Chondrocyte (in vitro differentiated cells): ENCODE measurements around the gene KIF6. TPM values are rescaled to one million over a fixed set of nuclear protein-coding genes. Genes with fewer than 3 reads are reported as not detected.
A peak's percentile ranks its signal among the peaks of the same experiment; 100 is the strongest.

Source experiments
- DNase-seq: peaks from one replicate; pipeline ENCODE4 v3.0.0; 2021; ENCODE audit warnings: mixed read lengths, low spot score
- H3K27ac Mint-ChIP-seq: one replicate; pipeline ENCODE4 v1.8.0; 2021; ENCODE audit warnings: mild to moderate bottlenecking, moderate library complexity, mixed read lengths; ENCODE audit not compliant: unreplicated experiment
- H3K27me3 Mint-ChIP-seq: 2 replicates; pipeline ENCODE4 v1.8.0; 2021; ENCODE audit warnings: low read depth, mixed read lengths
- H3K36me3 Mint-ChIP-seq: 2 replicates; pipeline ENCODE4 v1.8.0; 2021; ENCODE audit warnings: low read depth, mixed read lengths
- H3K4me1 Mint-ChIP-seq: 2 replicates; pipeline ENCODE4 v1.8.0; 2021; ENCODE audit warnings: low read depth, mild to moderate bottlenecking, mixed read lengths
- H3K4me3 Mint-ChIP-seq: one replicate; pipeline ENCODE4 v1.8.0; 2021; ENCODE audit warnings: mild to moderate bottlenecking, moderate library complexity, mixed read lengths; ENCODE audit not compliant: unreplicated experiment
- H3K9me3 Mint-ChIP-seq: 2 replicates; pipeline ENCODE4 v1.8.0; 2021; ENCODE audit warnings: low read depth, mixed read lengths
- long read RNA-seq: library from polyadenylated mRNA; stranded (forward); transcript quantifications from one replicate; pipeline ENCODE4 v2.0.0, GENCODE V29; 2021
- total RNA-seq: library from RNA; stranded (reverse); gene quantifications from 3 replicates; pipeline ENCODE4 v1.2.1, GENCODE V29; 2021
- TF ChIP-seq, protein P1 (sequence below): fragments of 200-600 bp; sonication (generic); IDR thresholded peaks from 2 replicates; pipeline ENCODE4 v1.5.0; 2021; ENCODE audit warnings: antibody characterized with exemption, mild to moderate bottlenecking, moderate library complexity

KIF6 gene, protein sequence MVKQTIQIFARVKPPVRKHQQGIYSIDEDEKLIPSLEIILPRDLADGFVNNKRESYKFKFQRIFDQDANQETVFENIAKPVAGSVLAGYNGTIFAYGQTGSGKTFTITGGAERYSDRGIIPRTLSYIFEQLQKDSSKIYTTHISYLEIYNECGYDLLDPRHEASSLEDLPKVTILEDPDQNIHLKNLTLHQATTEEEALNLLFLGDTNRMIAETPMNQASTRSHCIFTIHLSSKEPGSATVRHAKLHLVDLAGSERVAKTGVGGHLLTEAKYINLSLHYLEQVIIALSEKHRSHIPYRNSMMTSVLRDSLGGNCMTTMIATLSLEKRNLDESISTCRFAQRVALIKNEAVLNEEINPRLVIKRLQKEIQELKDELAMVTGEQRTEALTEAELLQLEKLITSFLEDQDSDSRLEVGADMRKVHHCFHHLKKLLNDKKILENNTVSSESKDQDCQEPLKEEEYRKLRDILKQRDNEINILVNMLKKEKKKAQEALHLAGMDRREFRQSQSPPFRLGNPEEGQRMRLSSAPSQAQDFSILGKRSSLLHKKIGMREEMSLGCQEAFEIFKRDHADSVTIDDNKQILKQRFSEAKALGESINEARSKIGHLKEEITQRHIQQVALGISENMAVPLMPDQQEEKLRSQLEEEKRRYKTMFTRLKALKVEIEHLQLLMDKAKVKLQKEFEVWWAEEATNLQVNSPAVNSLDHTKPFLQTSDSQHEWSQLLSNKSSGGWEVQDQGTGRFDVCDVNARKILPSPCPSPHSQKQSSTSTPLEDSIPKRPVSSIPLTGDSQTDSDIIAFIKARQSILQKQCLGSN
- total RNA-seq = 0.62 to 2.4 TPM (median 1.1 TPM) in 3 replicates
- long read RNA-seq = 0 reads

DNA sequence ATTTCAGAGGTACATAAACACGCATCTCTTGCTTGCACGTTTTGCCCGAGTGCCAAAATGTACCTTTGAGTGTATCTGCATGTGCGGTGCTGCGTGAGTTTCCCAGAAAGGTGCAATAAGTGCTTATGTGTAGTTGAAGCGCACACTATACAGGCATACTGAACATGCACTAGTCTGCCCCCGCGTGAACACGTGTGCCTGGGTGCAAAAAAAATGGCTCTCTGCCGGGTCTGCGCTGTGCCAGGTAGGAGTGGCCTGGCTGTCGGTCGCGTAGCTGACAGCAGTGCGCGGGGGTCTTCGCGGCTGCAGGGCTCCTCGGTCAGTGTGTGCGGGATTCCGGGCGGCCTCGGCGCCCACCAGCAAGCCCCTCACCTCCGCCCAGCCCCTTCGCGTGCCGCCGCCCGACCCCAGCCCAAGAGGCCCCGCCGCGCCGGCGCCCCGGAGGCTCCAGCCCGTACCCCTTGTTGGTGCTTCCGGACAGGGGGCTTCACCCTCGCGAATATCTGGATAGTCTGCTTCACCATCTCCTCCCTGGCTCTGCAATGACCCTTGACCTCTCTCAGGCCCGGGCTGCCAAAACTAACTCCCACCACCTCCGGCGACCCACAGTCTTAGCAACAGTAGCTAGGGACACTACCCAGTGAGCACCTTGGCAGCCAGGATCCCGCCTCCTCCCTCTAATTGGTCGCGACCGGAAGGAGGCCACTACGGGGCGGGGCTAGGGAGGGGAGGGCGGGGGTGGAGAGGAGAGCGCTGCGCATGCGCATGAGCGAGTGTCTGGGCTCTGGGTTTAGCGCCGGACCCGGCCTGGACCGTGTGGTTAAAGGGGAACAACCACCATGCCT is at the start of gene KIF6:
Gene KIF6, minus strand, starts transcription at position 622 of the 845 bp plus-strand sequence. Its CDS starts 98 bp downstream, at position 524.
- peak; percentile 96 for DNase-seq
- TF ChIP-seq, protein P1, sequence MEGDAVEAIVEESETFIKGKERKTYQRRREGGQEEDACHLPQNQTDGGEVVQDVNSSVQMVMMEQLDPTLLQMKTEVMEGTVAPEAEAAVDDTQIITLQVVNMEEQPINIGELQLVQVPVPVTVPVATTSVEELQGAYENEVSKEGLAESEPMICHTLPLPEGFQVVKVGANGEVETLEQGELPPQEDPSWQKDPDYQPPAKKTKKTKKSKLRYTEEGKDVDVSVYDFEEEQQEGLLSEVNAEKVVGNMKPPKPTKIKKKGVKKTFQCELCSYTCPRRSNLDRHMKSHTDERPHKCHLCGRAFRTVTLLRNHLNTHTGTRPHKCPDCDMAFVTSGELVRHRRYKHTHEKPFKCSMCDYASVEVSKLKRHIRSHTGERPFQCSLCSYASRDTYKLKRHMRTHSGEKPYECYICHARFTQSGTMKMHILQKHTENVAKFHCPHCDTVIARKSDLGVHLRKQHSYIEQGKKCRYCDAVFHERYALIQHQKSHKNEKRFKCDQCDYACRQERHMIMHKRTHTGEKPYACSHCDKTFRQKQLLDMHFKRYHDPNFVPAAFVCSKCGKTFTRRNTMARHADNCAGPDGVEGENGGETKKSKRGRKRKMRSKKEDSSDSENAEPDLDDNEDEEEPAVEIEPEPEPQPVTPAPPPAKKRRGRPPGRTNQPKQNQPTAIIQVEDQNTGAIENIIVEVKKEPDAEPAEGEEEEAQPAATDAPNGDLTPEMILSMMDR = peak; percentile 27
- Mint-ChIP-seq H3K4me1 (peaks cover 10% of the 10 kb centered on the region), H3K9me3 (no peaks in the 10 kb centered on the region), H3K36me3 (no peaks in the 10 kb centered on the region), H3K4me3 (peak within 1 kb of the TSS; percentile 99), H3K27ac (peak within 1 kb of the TSS; percentile 87), H3K27me3 (no peaks in the 10 kb centered on the region)

DNA sequence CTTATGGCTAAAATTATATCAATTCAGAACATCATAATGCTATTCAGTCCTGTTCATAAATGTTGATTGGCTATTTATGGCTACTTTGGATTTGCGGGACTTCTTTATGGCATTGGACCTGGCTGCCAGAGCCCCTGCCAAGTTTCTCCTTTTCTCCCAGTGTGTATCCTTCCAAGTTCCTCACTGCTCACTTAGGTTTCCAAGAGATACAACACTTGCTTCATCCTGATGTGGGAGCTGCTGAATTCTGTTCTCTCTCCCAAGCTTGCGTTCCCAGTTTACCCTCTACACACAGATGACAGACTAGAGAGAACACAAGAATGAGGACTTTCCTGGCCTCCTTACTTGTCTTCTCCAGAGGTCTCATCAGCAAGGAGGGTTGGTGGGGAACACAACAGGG is 48.6 kb upstream of the KIF6 start:
- Mint-ChIP-seq H3K27ac (no peak overlapping the region), H3K27me3 (no peaks in the 10 kb centered on the region), H3K36me3 (no peaks in the 10 kb centered on the region), H3K4me1 (peaks cover 26% of the 10 kb centered on the region), H3K9me3 (no peaks in the 10 kb centered on the region), H3K4me3 (no peak overlapping the region)
- DNase-seq = no peak
- TF ChIP-seq, protein P1 = no peak

DNA sequence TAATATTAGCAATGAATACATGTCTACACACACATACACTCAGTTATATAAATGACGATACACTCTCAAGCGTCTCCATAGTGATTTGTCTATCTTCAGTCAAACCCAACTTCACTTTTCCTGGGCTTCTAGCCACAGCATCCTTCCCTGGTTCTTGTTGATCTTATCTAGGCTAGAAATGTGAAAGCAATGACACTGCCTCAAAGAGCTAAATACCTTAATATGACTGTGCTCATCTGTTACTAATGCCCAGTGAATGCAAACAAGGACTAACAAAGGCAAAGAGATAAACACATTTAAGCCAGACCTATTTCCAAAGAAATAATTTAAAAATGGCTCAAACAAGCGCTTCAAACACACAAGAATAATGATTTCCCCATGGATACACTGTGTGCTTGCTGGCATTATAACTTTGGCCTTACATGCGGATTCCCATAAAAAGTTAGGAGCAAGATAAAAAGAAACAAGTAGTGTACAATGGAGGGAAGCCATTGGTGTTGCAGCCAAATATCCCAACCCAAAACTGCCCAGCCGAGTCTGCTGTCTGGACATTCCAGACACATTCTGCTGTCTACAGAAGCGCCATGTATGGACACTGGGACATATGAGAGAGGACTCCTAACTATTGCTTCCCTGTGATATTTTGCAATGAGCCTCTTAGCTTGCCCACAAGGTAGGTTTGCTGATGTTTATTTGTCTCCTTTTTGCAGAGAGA is 47.5 kb upstream of the KIF6 start:
- H3K9me3 Mint-ChIP-seq = no peaks in the 10 kb centered on the region
- H3K27me3 Mint-ChIP-seq = no peaks in the 10 kb centered on the region
- H3K27ac Mint-ChIP-seq = no peak overlapping the region
- peaks cover 15% of the 10 kb centered on the region for H3K4me1 Mint-ChIP-seq
- DNase-seq = no peak
- no peaks in the 10 kb centered on the region for H3K36me3 Mint-ChIP-seq
- no peak overlapping the region for H3K4me3 Mint-ChIP-seq
- TF ChIP-seq, protein P1 = no peak

DNA sequence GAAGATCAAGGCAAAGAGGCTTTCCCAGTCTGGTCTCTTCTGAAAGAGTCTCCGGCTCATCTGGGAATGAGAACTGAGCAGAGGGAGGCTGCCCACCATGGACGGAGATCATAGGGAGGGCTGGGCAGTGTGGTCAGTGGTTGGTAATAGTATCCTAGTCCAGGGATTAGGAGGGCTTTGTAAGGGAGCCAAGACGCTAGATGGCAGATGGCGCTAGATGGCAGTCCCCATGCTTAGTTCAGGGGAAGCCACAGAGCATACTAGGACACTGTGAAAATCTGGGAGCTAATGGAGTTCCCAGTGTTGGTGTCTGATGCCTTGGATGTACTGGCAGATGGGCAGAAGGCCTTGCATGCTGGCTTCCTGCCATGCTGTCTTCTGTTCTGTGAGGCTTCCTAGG is 45.2 kb upstream of the KIF6 start:
- Mint-ChIP-seq H3K4me1 (no peaks in the 10 kb centered on the region), H3K27me3 (no peaks in the 10 kb centered on the region), H3K9me3 (no peaks in the 10 kb centered on the region), H3K36me3 (no peaks in the 10 kb centered on the region), H3K27ac (no peak overlapping the region), H3K4me3 (no peak overlapping the region)
- TF ChIP-seq, protein P1 = no peak
- no peak for DNase-seq
